HepG2 (cell line): ENCODE data around the gene IL27RA. TPM values are rescaled to one million over a fixed set of nuclear protein-coding genes. Genes with fewer than 3 reads are reported as not detected.
A peak's percentile ranks its signal among the peaks of the same experiment; 100 is the strongest.

Experiments used
- ATF7-NPFF ChIP-seq: sonication (generic); formaldehyde crosslinking; IDR thresholded peaks from 2 replicates; pipeline ENCODE4 v1.8.1; 2023; ENCODE audit warnings: mild to moderate bottlenecking, low read depth, missing genetic modification reagents, moderate library complexity
- BHLHE40 ChIP-seq: IDR thresholded peaks from 2 replicates; pipeline ENCODE4 v1.6.1; 2011; ENCODE audit warnings: low read length, improper control_type of control experiment
- BRCA1 ChIP-seq: sonication (generic); formaldehyde crosslinking; IDR thresholded peaks from 2 replicates; pipeline ENCODE4 v1.4.0; 2020; ENCODE audit warnings: missing genetic modification reagents
- CREM ChIP-seq, 2 experiments: sonication (generic) in 1 of 2; formaldehyde crosslinking in 1 of 2; IDR thresholded peaks; 2 replicates each; pipeline versions ENCODE4 v1.4.0 to v1.6.1; 2016 to 2020; ENCODE audit warnings: antibody characterized with exemption in 1 of 2, mild to moderate bottlenecking in 1 of 2, missing genetic modification reagents in 1 of 2
- GABPB1 ChIP-seq: IDR thresholded peaks from 2 replicates; pipeline ENCODE4 v1.6.1; 2016; ENCODE audit warnings: mild to moderate bottlenecking, missing genetic modification reagents, moderate library complexity, missing compliant biosample characterization
- KAT2B ChIP-seq: fragments of 150-350 bp; IDR thresholded peaks from 2 replicates; pipeline ENCODE4 v1.6.1; 2014; ENCODE audit warnings: low read depth, low read length, borderline replicate concordance
- MAFG ChIP-seq: sonication (generic); formaldehyde crosslinking; IDR thresholded peaks from 2 replicates; pipeline ENCODE4 v1.5.1; 2020; ENCODE audit warnings: mild to moderate bottlenecking, missing genetic modification reagents
- PAF1 ChIP-seq: IDR thresholded peaks from 2 replicates; pipeline ENCODE4 v1.6.1; 2016; ENCODE audit warnings: missing genetic modification reagents, missing compliant biosample characterization
- RFX5 ChIP-seq: IDR thresholded peaks from 2 replicates; pipeline ENCODE4 v1.6.1; 2011; ENCODE audit warnings: low read depth, low read length, improper control_type of control experiment
- SCMH1 ChIP-seq: sonication (generic); formaldehyde crosslinking; IDR thresholded peaks from 2 replicates; pipeline ENCODE4 v1.9.0; 2021; ENCODE audit warnings: missing genetic modification reagents, mild to moderate bottlenecking, borderline replicate concordance
- TAF15 ChIP-seq: fragments of 200-400 bp; formaldehyde crosslinking; IDR thresholded peaks from one replicate; pipeline ENCODE4 v1.6.1; 2018; ENCODE audit warnings: mild to moderate bottlenecking, low read depth, low read length; ENCODE audit not compliant: poor library complexity, severe bottlenecking
- ZNF264 ChIP-seq: sonication (generic); formaldehyde crosslinking; IDR thresholded peaks from 2 replicates; pipeline ENCODE4 v1.4.0; 2020; ENCODE audit warnings: missing genetic modification reagents
- ZNF563 ChIP-seq: sonication (generic); formaldehyde crosslinking; IDR thresholded peaks from 2 replicates; pipeline ENCODE4 v1.8.0; 2022; ENCODE audit warnings: mild to moderate bottlenecking, moderate library complexity, missing genetic modification reagents
- ZNF761 ChIP-seq: sonication (generic); formaldehyde crosslinking; conservative IDR thresholded peaks from 2 replicates; pipeline ENCODE4 v1.4.0; 2020; ENCODE audit warnings: mild to moderate bottlenecking, missing genetic modification reagents
- polyA plus RNA-seq, 8 experiments: library from polyadenylated mRNA; depleted of rRNA in 3 of 8; stranded (reverse) in 7 of 8; unstranded in 1 of 8; fragments of >200 nt; fragmentation: Illumina TruSeq in 4 of 8; extraction: Trizol in 4 of 8; gene quantifications; 2 replicates each; pipeline versions ENCODE4 v1.2.1 to v1.2.3, GENCODE V29; 2011 to 2016; ENCODE audit warnings: low read depth in 4 of 8, missing spikeins in 1 of 8, mixed read lengths in 1 of 8; ENCODE audit not compliant: insufficient read depth in 1 of 8
- total RNA-seq, 5 experiments: library from RNA; depleted of rRNA; stranded (reverse); fragments of >200 nt; fragmentation: Illumina TruSeq; extraction: Trizol; gene quantifications; 2 replicates each; pipeline ENCODE4 v1.2.3, GENCODE V29; 2016; ENCODE audit warnings: low read depth in 1 of 5
- TF ChIP-seq, protein P1 (sequence below), 2 experiments: fragments of 450-650 bp in 1 of 2; sonication (generic) in 1 of 2; formaldehyde crosslinking in 1 of 2; IDR thresholded peaks; 2 replicates each; pipeline versions ENCODE4 v1.6.1 to v1.8.0; 2016 to 2022; ENCODE audit warnings: antibody characterized with exemption in 1 of 2, mild to moderate bottlenecking in 1 of 2, missing genetic modification reagents in 1 of 2
- TF ChIP-seq, protein P2 (sequence below): sonication (generic); formaldehyde crosslinking; conservative IDR thresholded peaks from 2 replicates; pipeline ENCODE4 v1.8.1; 2023; ENCODE audit warnings: missing genetic modification reagents
- TF ChIP-seq, protein P3 (sequence below): IDR thresholded peaks from 2 replicates; pipeline ENCODE4 v1.6.1; 2016; ENCODE audit warnings: mild to moderate bottlenecking

IL27RA gene
- total and polyA plus RNA-seq, 2 of the 13 experiments (the other 11 are each of a cell fraction or from before 2014, with no cell fraction given), result 3.5 to 8.1 TPM

DNA sequence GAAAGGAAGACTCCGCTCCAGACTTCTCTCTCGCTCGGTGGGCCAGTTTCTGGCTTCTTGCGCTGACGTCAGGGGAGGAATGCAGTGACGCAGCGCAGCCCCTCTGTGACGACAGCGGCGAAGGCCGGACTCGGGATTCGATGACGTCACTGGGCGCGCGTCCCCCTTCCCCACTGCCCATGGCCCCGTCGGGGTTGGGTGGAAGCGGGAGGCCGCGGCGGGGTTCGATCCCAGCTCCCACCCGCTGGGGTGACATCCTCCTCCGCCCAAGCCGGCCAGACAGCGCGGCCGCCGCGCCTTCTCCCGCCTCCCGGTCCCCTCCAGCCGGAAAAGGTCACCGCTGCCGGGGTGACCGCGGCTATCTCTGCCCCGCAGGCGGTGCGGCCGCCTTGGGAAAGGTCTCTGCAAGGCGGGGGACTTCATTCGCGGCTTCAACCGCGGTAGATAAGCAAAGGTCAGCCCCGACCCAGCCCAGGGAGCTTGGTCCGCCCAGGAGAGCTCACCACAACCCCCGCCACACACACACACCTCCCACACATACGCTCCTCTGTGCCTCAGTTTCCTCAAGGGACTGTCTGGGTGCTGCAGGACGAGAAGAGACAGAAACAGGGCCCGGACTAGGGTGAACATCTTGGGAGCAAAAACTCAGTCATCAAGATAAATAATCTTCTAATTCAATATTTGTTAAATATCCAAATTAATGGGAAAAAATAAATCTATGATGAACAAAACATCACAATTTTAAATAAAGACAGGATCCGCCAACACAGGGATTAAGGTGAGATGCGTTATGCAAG is 24.6 kb upstream of the IL27RA start (continued):
- TF ChIP-seq SCMH1 (CRISPR knock-in tag) (no peak), ATF7-NPFF (CRISPR knock-in tag) (peak; percentile 27; the same call in 1 of the 2 replicates), KAT2B (no peak), PAF1 (CRISPR knock-in tag) (no peak), TAF15 (no peak), ZNF563 (CRISPR knock-in tag) (peak; percentile 57; the same call in 1 of the 2 replicates), MAFG (CRISPR knock-in tag) (no peak), GABPB1 (CRISPR knock-in tag) (peak; percentile 86), ZNF264 (CRISPR knock-in tag) (no peak), CREM (IDR thresholded peaks at IDR 0.05) (no peak; the same call in 1 of the 2 replicates), CREM (CRISPR knock-in tag; IDR thresholded peaks at IDR 0.05) (peak; percentile 90), BRCA1 (CRISPR knock-in tag) (no peak), ZNF761 (CRISPR knock-in tag) (no peak), BHLHE40 (0 out of 2 replicates have a peak, but pooled peaks have one; percentile 5), RFX5 (peak; percentile 73; the same call in 1 of the 2 replicates)
- TF ChIP-seq, protein P1, sequence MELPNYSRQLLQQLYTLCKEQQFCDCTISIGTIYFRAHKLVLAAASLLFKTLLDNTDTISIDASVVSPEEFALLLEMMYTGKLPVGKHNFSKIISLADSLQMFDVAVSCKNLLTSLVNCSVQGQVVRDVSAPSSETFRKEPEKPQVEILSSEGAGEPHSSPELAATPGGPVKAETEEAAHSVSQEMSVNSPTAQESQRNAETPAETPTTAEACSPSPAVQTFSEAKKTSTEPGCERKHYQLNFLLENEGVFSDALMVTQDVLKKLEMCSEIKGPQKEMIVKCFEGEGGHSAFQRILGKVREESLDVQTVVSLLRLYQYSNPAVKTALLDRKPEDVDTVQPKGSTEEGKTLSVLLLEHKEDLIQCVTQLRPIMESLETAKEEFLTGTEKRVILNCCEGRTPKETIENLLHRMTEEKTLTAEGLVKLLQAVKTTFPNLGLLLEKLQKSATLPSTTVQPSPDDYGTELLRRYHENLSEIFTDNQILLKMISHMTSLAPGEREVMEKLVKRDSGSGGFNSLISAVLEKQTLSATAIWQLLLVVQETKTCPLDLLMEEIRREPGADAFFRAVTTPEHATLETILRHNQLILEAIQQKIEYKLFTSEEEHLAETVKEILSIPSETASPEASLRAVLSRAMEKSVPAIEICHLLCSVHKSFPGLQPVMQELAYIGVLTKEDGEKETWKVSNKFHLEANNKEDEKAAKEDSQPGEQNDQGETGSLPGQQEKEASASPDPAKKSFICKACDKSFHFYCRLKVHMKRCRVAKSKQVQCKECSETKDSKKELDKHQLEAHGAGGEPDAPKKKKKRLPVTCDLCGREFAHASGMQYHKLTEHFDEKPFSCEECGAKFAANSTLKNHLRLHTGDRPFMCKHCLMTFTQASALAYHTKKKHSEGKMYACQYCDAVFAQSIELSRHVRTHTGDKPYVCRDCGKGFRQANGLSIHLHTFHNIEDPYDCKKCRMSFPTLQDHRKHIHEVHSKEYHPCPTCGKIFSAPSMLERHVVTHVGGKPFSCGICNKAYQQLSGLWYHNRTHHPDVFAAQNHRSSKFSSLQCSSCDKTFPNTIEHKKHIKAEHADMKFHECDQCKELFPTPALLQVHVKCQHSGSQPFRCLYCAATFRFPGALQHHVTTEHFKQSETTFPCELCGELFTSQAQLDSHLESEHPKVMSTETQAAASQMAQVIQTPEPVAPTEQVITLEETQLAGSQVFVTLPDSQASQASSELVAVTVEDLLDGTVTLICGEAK (IDR thresholded peaks at IDR 0.05), result no peak
- TF ChIP-seq, protein P1 (CRISPR knock-in tag; IDR thresholded peaks at IDR 0.05), result peak; percentile 64; the same call in 1 of the 2 replicates
- TF ChIP-seq, protein P2, sequence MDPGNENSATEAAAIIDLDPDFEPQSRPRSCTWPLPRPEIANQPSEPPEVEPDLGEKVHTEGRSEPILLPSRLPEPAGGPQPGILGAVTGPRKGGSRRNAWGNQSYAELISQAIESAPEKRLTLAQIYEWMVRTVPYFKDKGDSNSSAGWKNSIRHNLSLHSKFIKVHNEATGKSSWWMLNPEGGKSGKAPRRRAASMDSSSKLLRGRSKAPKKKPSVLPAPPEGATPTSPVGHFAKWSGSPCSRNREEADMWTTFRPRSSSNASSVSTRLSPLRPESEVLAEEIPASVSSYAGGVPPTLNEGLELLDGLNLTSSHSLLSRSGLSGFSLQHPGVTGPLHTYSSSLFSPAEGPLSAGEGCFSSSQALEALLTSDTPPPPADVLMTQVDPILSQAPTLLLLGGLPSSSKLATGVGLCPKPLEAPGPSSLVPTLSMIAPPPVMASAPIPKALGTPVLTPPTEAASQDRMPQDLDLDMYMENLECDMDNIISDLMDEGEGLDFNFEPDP (CRISPR knock-in tag), result no peak
- TF ChIP-seq, protein P3, sequence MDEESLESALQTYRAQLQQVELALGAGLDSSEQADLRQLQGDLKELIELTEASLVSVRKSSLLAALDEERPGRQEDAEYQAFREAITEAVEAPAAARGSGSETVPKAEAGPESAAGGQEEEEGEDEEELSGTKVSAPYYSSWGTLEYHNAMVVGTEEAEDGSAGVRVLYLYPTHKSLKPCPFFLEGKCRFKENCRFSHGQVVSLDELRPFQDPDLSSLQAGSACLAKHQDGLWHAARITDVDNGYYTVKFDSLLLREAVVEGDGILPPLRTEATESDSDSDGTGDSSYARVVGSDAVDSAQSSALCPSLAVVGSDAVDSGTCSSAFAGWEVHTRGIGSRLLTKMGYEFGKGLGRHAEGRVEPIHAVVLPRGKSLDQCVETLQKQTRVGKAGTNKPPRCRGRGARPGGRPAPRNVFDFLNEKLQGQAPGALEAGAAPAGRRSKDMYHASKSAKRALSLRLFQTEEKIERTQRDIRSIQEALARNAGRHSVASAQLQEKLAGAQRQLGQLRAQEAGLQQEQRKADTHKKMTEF (CRISPR knock-in tag), result peak; percentile 93
